PC-3 (cell line): ENCODE data around the gene SLC27A5. TPM values are rescaled to one million over a fixed set of nuclear protein-coding genes. Genes with fewer than 3 reads are reported as not detected.

ENCODE experiments used
- ATAC-seq: fragments of 200-7000 bp; cut with Tn5 transposase; 2 replicates; pipeline ENCODE4 v1.9.1; 2020; ENCODE audit warnings: mild to moderate bottlenecking, moderate library complexity
- BruUV-seq: library from RNA; stranded (reverse); fragments of 400-500 nt; replicated peaks from 2 replicates; lab custom pipeline; 2021; lab: Mats Ljungman, UMichigan
- CTCF ChIA-PET: fragments of 300-600 bp; sonication (Branson Sonifier 250); formaldehyde crosslinking; loops from one replicate; lab custom pipeline; 2022; ENCODE audit warnings: antibody characterized with exemption; lab: Charles Lee
- POLR2A ChIA-PET: fragments of 300-600 bp; sonication (Branson Sonifier 250); formaldehyde crosslinking; loops from one replicate; lab custom pipeline; 2022; ENCODE audit warnings: antibody characterized with exemption; ENCODE audit not compliant: unreplicated experiment; lab: Charles Lee
- DNase-seq: peaks from one replicate; pipeline ENCODE4 v3.0.0-alpha.2; 2015
- H2AFZ ChIP-seq: fragments of 300-600 bp; sonication (generic); 2 replicates; pipeline ENCODE4 v1.6.0; 2016; ENCODE audit warnings: antibody characterized with exemption, low read length
- H3F3A ChIP-seq: fragments of 300-600 bp; sonication (generic); one replicate; pipeline ENCODE4 v1.6.0; 2017; ENCODE audit warnings: antibody characterized with exemption, low read length, control low read depth, mild to moderate bottlenecking; ENCODE audit not compliant: unreplicated experiment
- H3K27ac ChIP-seq: fragments of 300-600 bp; sonication (generic); 2 replicates; pipeline ENCODE4 v1.5.1; 2016; ENCODE audit warnings: mild to moderate bottlenecking, low read length
- H3K27me3 ChIP-seq: fragments of 300-600 bp; sonication (generic); 2 replicates; pipeline ENCODE4 v1.6.1; 2016; ENCODE audit warnings: low read length, mixed read lengths
- H3K36me3 ChIP-seq: fragments of 300-600 bp; sonication (generic); 2 replicates; pipeline ENCODE4 v1.6.1; 2016; ENCODE audit warnings: low read depth, mixed run types, low read length, mixed read lengths
- H3K4me1 ChIP-seq: fragments of 300-600 bp; sonication (generic); 2 replicates; pipeline ENCODE4 v1.5.1; 2016; ENCODE audit warnings: low read length; ENCODE audit not compliant: insufficient read depth
- H3K4me2 ChIP-seq: fragments of 300-600 bp; sonication (generic); 2 replicates; pipeline ENCODE4 v1.6.0; 2016; ENCODE audit warnings: low read length
- H3K4me3 ChIP-seq: fragments of 300-600 bp; sonication (generic); 2 replicates; pipeline ENCODE4 v1.5.1; 2016; ENCODE audit warnings: mild to moderate bottlenecking, low read length, mixed read lengths
- H3K79me2 ChIP-seq: fragments of 300-600 bp; sonication (generic); 2 replicates; pipeline ENCODE4 v1.6.1; 2017; ENCODE audit warnings: low read length, mixed read lengths
- H3K9ac ChIP-seq: fragments of 300-600 bp; sonication (generic); 2 replicates; pipeline ENCODE4 v1.6.0; 2016; ENCODE audit warnings: mild to moderate bottlenecking, low read length
- H3K9me2 ChIP-seq: fragments of 300-600 bp; sonication (generic); replicated peaks from 2 replicates; pipeline ENCODE4 v1.6.1; 2016; ENCODE audit warnings: mixed run types, low read length, mixed read lengths
- H3K9me3 ChIP-seq: fragments of 300-600 bp; sonication (generic); 2 replicates; pipeline ENCODE4 v1.6.1; 2016; ENCODE audit warnings: low read length, mixed read lengths
- H4K20me1 ChIP-seq: fragments of 300-600 bp; sonication (generic); 2 replicates; pipeline ENCODE4 v1.6.1; 2016; ENCODE audit warnings: low read length, mixed read lengths
- CTCF ChIP-seq: fragments of 300-600 bp; sonication (generic); conservative IDR thresholded peaks from 2 replicates; pipeline ENCODE4 v1.5.1; 2017; ENCODE audit warnings: antibody characterized with exemption, low read depth, mild to moderate bottlenecking, low read length
- EZH2 ChIP-seq: fragments of 300-600 bp; sonication (generic); IDR thresholded peaks from one replicate; pipeline ENCODE4 v1.6.1; 2017; ENCODE audit warnings: antibody characterized with exemption, mild to moderate bottlenecking, low read length; ENCODE audit not compliant: unreplicated experiment
- EZH2phosphoT487 ChIP-seq: fragments of 300-600 bp; sonication (generic); IDR thresholded peaks from 2 replicates; pipeline ENCODE4 v1.6.1; 2018; ENCODE audit warnings: mild to moderate bottlenecking, antibody characterized with exemption, low read length, borderline replicate concordance
- intact Hi-C: fragments of 100-400 bp; cut with micrococcal nuclease; formaldehyde crosslinking; loops from 2 replicates; pipeline ENCODE4 v1.9.0; 2023
- total RNA-seq: library from RNA; depleted of rRNA; stranded (reverse); fragments of >200 nt; gene quantifications from 2 replicates; pipeline ENCODE4 v1.2.3, GENCODE V29; 2014

SLC27A5 gene
- total RNA-seq, 1 experiment from 2014 or later = 56.2 TPM

- H3K9ac ChIP-seq = no peak overlapping the region
- H3F3A ChIP-seq = peaks cover 3% of the 10 kb centered on the region
- no peak overlapping the region for H3K4me3 ChIP-seq
- H3K4me2 ChIP-seq = no peak overlapping the region
- no peaks in the 10 kb centered on the region; the same call in 1 of the 2 replicates for H3K4me1 ChIP-seq
- no TSS peak for BruUV-seq
- POLR2A ChIA-PET = no interaction called here
- 0 out of 2 replicates have a peak, but pooled peaks cover 3% of the 10 kb centered on the region for H3K27me3 ChIP-seq
- H2AFZ ChIP-seq = no peak overlapping the region
- CTCF ChIA-PET = no interaction called here
- no peaks in the 10 kb centered on the region for H3K36me3 ChIP-seq
- no peaks in the 10 kb centered on the region for H3K9me2 ChIP-seq
- intact Hi-C loops = no loop called here
- no peaks in the 10 kb centered on the region for H3K79me2 ChIP-seq
- no peak overlapping the region for H3K27ac ChIP-seq
- ATAC-seq = no peak
- DNase-seq = no peak
- no peaks in the 10 kb centered on the region for H3K9me3 ChIP-seq
- TF ChIP-seq EZH2phosphoT487 (no peak), EZH2 (no peak), CTCF (no peak)
- no peaks in the 10 kb centered on the region for H4K20me1 ChIP-seq
These were observed 26.7 kb upstream of the SLC27A5 start for GRCh38 chr19:58538257-58539168.

- 0 out of 2 replicates have a peak, but pooled peaks cover 6% of the 10 kb centered on the region for H3K27me3 ChIP-seq
- H3K79me2 ChIP-seq = no peaks in the 10 kb centered on the region
- no peak overlapping the region for H3K9ac ChIP-seq
- TF ChIP-seq EZH2 (no peak), CTCF (no peak)
- DNase-seq (no peak), ATAC-seq (no peak)
- H3K9me3 ChIP-seq = no peaks in the 10 kb centered on the region
- H3K4me3 ChIP-seq = no peak overlapping the region
- no peaks in the 10 kb centered on the region for H3K4me1 ChIP-seq
- H3F3A ChIP-seq = no peaks in the 10 kb centered on the region
- H3K36me3 ChIP-seq = no peaks in the 10 kb centered on the region
- H3K9me2 ChIP-seq = no peaks in the 10 kb centered on the region
- H4K20me1 ChIP-seq = no peaks in the 10 kb centered on the region
- BruUV-seq = no TSS peak
- no peak overlapping the region for H3K27ac ChIP-seq
- POLR2A ChIA-PET = no interaction called here
- no peak overlapping the region for H3K4me2 ChIP-seq
- intact Hi-C loops = no loop called here
- no peak overlapping the region for H2AFZ ChIP-seq
- CTCF ChIA-PET = no interaction called here
These were observed 25.3 kb upstream of the SLC27A5 start for GRCh38 chr19:58536852-58537798.
